ENCODE measurements around the gene ZBTB5.
A peak's percentile ranks its signal among the peaks of the same experiment; 100 is the strongest.
"Not testable (repeated sequence)": the region's sequence is repeated elsewhere in the genome, so short reads cannot be mapped to it uniquely, and the experiment has no call there.

The ZBTB5 gene, protein sequence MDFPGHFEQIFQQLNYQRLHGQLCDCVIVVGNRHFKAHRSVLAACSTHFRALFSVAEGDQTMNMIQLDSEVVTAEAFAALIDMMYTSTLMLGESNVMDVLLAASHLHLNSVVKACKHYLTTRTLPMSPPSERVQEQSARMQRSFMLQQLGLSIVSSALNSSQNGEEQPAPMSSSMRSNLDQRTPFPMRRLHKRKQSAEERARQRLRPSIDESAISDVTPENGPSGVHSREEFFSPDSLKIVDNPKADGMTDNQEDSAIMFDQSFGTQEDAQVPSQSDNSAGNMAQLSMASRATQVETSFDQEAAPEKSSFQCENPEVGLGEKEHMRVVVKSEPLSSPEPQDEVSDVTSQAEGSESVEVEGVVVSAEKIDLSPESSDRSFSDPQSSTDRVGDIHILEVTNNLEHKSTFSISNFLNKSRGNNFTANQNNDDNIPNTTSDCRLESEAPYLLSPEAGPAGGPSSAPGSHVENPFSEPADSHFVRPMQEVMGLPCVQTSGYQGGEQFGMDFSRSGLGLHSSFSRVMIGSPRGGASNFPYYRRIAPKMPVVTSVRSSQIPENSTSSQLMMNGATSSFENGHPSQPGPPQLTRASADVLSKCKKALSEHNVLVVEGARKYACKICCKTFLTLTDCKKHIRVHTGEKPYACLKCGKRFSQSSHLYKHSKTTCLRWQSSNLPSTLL

DNA sequence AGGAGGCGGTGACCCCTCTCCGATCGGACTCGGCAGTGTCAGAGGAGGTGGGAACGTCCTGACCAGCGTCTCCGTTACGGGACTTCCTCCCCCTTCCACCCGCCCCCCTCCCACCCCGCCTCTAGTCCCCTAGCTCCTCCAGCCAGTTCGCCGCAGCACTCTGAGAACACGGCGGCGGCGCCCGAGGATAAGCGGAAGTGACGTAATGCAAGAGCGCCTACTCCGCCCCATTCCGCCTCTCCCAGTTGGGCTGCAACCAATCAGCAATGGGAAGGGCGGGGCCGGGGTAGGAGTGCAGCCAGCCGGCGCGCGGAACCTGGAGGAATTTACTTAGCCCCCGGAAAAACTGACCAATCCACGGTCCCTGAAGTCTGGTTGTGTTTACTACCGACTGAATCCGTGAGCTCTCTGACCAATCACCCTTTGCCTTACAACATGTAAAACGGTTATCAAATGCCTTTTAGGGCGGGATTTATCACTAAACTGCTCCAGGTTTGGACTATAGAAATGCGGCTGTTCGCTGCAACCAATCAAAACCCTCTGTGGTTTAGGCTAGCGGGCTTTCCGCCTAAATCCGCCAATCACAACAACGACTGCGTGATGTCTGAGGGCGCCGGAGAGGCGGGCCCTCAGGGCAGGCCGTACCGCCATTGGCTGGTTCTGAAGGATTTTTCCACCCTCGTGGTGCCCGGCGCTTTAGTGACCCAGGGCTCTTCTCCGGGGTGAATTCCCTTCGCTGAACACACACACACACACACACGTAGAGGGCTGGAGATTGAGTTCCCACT lies at the start of gene ZBTB5:
Gene ZBTB5, minus strand, starts transcription at position 202 of the 788 bp plus-strand sequence. CDS start 22,899 bp downstream, outside the sequence.
- DNase-seq (ENCODE audit: low spot score), result peak; percentile 100

DNA sequence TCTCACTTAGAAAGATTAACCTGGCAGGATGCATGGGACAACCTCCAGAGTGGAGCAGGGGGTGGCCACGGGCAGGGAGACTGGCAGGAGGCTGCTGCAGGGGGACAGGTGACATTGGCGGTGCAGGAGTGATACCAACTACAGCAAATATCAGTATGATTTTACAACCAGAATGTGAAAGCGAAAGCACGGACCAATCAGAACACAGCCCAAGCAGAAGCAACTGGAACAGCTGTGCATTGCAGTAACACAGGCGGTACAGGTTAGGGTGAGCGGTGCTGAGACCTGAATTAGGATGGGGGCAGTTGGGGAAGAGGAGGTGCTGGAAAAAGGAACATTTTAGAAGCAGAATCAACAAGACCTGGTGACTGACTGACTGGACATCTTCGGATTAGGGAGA lies 49.7 kb upstream of the ZBTB5 start:
- no peak for DNase-seq (ENCODE audit: low spot score)

DNA sequence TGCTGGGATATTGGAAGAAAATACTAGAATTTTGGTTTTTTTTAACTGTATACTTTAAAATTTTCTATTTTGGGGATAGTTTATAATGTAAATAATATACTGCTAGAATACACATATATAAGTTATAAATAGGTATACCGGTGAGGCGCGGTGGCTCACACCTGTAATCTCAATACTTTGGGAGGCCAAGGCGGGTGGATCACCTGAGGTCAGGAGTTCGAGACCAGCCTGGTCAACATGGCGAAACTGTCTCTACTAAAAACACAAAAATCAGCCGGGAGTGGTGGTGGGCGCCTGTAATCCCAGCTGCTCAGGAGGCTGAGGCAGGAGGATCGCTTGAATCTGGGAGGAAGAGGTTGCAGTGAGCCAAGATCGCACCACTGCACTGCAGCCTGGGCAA lies 49.2 kb upstream of the ZBTB5 start:
- DNase-seq (ENCODE audit: low spot score), result not testable (repeated sequence)

DNA sequence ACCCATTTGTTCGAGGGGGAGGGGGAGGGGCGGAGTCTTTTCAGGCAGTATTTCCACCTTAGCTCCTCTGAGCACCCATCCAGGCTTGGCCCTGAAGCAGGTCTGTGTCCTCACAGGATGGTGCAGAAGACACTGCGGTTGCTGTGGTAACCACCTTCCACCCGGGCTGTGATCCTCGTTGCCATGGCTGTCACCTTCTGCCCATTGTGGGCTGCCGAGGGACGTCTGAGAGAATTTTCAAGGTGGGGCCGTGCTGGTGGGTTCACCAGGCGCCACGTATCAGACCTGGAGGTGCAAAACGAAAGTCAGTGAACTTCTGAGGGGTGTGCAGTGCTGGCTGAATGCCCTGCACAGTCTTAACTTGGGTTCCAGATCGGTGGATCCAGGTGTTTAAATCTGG lies 47.2 kb upstream of the ZBTB5 start:
- no peak for DNase-seq (ENCODE audit: low spot score)

DNA sequence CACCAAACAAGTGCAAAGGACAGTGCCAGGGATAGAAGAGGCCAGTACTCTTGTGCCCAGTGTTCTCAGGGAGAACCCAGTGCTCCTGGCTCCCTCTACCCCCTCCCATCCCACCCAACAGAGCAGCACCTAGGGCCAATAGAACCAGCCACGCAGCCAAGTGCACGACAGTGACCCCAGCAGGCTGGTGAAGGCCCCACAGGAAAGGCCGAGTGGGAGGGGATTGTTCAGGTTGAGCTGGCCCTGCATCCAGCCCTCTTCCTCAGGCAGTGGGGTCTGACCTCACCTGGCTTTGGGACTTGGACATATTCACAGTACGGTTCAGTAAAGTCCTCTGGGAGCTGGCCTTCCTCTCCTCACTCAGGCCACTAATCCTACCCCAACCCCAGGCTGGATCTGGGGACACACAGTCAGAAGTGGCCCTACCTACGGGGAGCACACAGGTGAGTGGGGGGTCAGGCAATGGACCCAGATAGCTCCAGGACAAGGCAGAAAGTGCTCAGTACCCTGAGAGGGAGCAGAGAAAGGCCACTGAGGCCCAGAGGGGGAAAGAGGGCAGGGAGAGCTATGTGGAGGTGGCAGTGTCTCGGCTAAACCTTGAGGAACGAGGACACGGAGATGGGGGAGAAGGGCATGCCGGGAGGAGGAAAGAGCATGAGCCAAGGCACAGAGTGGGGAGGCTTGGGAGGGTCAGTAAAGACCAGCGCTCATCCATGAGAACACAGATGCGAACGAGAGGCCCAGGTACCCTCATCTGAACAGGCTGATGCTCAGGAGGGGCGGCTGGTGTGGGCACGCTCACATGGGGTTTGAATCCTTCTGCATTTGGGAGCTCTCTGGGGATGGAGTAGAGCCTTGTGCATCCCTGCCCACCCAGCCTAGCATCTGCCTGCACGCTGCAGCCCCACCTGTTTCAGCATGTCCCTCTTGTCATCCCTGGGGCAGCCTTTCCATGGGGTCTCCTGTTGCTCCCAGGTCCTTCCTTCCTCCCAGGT lies 46.1 kb upstream of the ZBTB5 start:
- DNase-seq (ENCODE audit: low spot score), result peak; percentile 70

DNA sequence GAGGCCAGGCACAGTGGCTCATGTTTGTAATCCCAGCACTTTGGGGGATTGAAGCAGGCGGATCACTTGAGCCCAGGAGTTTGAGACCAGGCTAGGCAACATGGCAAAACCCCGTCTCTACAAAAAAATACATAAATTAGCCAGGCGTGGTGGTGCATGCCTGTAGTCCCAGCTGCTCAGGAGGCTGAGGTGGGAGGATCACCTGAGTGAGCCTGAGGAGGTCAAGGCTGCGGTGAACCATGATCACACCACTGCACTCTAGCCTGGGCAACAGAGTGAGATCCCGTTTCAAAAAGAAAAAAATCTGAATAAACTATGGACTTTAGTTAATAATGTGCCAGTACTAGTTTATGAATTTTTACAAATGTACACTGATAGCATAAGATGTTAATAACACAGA lies 44.8 kb upstream of the ZBTB5 start:
- DNase-seq (ENCODE audit: low spot score), result not testable (repeated sequence)

DNA sequence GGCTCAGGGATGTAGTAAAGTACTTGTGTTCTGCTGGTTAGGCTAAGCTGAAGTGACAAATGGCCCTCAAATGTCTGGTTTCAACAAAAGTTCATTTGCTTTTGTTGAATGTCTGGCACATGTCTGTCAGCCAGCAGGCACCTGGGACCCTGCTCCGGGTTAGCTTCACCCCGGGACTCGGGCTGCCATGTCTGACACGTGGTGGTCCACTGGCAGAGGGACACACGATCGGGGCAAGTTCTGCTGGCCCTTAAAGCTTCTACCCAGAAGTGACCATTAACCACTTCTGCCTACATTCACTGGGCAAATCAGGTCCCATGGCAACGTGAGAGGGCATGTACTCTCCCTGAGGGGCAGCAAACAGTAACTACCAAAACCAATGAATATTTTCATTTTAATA lies 44.3 kb upstream of the ZBTB5 start:
- DNase-seq (ENCODE audit: low spot score), result no peak

DNA sequence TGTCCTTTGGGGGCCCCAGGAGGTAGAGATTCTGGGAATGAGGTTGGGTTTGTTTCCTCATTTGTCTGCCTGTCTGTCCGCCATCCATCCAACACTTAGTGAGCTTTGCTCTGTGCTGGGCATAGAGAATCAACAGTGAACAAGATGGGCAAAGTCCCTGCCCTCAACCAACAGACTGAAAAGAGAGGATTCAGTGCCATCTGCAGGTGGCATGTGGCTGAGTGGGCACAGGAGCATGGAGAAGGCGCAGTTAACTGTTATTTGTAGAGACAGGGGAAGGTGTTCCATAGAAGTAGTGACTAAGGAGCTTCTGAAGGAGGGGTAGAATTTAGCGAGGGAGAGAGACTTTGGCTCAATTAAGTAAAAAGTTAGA lies 43.6 kb upstream of the ZBTB5 start:
- no peak for DNase-seq (ENCODE audit: low spot score)

DNA sequence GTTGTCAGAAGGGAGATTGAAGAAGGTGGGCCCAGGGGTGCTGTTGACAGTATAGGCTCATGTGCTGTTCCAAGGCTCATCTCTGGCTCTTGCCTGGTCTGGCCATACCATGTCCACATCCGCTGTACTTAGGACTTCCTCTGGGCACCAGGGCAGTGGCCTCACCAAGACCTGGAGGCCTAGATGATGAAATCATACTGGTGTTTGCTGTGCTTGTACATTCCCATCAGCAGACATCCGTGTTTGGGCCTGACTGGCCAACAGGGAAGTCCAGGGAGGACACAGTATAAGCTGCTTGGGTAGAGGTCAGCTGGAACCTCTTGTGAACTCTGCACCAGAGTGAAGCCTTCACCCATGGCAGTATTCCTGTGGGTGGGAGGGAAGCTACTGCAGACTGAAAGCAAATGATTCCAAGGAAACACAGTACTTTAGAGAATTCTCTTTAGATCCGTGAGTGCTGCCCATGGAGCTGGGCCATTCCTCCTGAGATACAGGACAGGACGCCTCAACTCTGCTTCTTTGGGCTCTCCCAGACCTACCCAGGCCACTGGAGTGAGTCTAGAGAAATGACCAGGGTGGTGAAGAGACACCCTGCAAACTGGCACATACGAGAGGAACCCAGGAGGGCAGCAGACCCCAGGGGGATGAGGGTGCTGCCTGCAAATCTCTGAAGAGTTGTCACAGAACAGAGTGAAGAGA lies 43.0 kb upstream of the ZBTB5 start:
- DNase-seq (ENCODE audit: low spot score), result peak; percentile 60

DNA sequence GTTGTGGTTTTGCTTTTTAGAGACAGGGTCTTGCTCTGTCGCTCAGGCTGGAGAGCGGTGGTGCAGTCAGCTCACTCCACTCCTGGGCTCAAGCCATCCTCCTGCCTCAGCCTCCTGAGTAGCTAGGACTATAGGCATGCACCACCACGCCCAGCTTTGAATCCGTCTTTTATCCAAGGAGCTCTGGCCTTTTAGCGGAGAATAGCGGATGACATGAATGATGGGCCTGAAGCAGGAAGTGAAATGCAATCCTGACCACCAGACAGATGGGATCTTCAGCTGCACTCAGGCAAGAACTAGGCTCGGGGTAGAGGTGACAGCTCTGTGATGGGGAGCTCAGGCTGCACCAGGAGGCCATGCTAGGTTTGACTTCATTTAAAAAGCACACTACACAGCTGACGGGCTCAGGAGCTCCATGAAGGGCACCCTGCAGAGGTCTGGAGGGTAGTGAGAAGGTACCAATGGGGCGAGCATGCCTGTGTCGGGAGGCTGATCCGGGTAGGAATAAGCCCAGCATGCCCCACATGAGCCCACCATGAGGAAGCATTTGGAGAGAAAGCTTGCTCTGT lies 42.4 kb upstream of the ZBTB5 start:
- DNase-seq (ENCODE audit: low spot score), result no peak

DNA sequence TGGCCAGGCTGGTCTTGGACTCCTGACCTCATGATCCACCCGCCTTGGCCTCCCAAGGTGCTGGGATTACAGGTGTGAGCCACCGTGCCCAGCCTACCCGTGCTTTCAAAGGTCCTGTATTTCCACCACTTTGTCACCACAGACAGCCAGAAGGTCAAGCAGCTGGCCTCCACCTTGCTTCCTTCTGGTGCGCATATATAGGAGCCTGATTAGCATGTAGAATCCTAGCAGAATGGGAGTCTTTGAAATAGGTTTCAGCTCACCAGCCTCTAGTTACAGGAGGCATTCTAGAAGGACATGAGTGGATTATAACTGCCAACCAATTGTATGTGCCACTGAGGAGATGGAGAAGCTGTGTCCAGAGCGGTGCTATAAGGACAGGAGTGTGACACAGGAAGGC lies 39.4 kb upstream of the ZBTB5 start:
- DNase-seq (ENCODE audit: low spot score), result no peak

DNA sequence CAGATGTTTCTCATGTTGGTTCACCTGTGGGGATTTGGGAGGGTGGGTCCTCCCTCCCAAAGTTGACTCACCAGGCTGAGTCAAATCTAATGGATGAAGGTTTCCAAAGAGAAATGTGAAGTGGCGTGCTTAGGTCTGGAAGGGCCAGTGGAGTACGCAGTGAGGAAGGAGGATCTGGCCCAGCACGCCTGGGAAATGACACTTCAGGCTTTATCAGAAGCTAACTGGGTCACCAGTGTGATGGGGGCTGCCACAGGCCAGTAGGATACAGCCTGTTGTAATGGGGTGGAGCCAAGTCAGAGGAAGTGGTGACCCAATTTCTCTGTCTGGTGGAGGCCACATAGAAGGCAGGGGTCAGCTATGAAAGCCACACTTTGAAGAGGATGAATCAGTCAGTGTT lies 38.5 kb upstream of the ZBTB5 start:
- DNase-seq (ENCODE audit: low spot score), result no peak

DNA sequence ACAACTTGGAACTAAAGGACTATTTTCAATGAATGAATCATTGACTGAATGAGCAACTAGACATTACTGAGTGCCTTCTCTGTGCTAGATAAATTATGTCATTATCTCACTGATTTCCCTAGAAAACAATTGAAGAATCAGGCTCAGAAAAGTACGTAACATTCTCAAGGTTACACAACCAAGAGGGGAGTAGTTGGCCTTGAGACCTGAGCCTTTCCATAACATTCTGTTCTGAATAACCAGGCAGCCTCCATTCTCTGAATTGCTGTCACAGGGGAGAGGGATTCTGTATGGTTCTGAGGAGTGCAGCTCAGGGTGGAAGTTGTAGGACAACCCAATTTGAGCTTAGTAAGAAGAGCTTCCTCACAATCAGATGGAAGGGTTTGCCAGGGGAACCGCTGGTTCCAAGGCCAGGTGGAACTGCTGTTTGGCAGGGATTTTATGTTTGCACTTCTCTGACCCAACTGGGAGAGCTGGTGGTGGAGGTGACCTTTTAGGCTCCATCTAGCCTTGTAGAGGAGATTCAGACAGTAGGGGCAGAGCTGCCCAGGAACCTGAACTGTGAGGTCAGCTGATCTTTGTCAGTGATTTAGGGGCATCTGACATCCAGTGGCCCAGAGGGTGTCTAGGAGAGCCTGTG lies 36.8 kb upstream of the ZBTB5 start:
- DNase-seq (ENCODE audit: low spot score), result no peak

DNA sequence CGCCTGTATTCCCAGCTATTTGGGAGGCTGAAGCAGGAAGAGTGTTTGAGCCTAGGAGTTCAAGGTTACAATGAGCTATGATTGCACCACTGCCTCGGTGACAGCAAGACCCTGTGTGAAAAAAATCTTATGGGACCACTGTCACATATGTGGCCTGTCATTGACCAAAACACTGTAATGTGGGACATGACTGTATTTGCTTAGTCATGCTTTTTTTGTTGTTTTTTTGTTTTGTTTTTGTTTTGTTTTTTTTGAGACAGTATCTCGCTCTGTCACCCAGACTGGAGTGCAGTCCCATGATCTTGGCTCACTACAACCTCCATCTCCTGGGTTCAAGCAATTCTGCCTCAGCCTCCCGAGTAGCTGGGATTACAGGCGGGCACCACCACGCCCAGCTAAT lies 34.0 kb upstream of the ZBTB5 start:
- DNase-seq (ENCODE audit: low spot score), result no peak

DNA sequence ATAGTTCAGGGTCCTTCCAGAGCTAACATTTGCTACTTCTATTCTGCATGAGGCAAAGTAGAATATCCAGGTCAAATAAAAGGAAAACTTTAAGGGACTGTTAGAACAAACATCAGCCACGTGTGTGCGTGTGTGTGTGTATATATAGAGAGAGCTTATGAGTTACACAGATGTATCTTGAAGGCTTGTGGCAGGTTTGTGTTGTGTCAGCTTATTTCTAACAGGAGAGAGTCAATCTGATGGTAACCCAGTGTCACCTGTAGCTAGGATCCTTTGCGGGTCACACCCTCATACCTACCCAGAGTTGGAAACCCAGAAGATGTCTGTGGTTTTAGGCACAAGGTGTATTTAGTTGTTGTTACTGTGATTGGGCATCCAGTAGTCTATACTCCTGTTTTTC lies 33.2 kb upstream of the ZBTB5 start:
- DNase-seq (ENCODE audit: low spot score), result no peak

DNA sequence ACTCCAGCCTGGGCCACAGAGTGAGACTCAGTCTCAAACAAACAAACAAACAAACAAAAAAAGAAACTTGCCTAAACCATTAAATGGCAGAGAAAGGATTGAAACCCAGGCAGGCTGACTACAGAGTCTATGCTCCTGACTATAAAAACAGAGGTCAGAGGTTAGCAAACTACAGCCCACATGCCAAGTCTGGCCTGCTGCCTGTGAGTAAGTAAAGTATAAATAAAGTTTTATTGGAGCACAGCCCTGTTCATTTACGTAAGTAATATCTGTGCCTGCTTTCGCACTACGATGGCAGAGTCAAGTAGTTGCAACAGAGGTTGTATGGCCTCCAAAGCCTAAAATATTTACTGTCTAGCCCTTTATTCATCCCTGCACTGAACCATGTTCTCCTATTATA lies 32.1 kb upstream of the ZBTB5 start:
- no peak for DNase-seq (ENCODE audit: low spot score)

DNA sequence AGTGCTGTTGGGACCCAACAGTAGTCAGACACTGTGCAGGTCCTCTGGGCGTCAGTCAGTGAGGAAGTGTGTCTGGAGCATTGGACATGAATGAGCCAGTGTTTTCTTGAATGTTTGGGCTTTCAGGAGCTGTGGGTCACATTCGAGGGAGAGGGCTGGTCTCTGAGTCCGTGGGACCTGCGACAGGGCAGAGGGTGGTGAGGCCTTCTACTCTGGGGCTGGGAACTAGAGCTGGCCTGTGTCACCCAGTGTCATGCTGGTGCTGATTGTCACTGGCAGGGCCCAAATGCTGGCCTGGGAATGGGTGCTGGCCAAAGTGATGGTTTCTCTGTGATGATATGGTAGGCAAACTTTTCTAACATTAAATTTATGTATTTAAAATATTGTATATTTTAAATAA lies 30.8 kb upstream of the ZBTB5 start:
- DNase-seq (ENCODE audit: low spot score), result no peak

DNA sequence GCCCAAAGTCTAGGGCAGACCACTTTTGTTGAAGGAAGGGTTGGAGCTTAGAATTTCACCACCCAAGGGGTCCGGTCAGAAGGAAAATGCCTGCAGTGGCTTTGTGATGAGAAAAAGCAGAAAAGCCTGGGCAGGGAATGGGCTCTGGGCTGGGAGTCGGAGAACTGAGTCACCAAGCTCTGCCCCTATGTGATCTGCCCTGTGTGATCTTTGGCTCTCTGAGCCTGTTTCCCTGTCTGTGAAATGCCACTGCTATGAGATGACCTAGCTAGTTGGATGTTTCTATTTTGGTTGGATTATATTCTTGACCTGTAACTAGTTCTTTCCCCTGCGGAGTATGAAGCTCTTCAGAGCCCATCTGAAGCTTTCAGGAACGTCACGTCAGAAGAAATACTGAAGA lies 30.3 kb upstream of the ZBTB5 start:
- no peak for DNase-seq (ENCODE audit: low spot score)

DNA sequence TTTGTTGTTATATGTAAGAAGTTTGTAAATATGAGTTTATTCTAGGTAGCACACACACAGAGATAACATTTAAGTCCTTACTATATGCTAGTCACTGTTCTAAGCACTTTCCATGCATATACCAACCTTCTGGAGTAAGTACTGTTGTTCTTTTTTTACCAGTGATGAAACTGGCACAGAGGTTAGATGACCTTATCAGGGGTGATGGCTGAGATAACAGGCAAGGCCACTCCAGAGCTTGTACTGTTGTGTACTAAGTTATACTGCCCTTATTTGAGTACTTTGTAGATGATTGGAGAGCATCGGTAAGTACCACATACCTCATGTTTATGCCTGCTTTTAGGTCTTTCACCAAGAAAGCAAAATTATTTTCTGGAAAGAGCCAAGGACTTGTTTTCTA lies 26.7 kb upstream of the ZBTB5 start:
- DNase-seq (ENCODE audit: low spot score), result no peak
